Measurements from ENCODE around the gene NEK1.

GRCh38 chr4:169437299-169438047 lies 174.9 kb downstream of the NEK1 start:
- no peak for TF ChIP-seq CTCF (IDR thresholded peaks at IDR 0.05)
- no peak for TF ChIP-seq POLR2A (IDR thresholded peaks at IDR 0.05)
